Stimulated activated CD4-positive, alpha-beta T cell treated with anti-CD3 and anti-CD28 coated beads, Interleukin-2, amount 100 ng/mL, for 24 hours (primary cell): ENCODE results near the gene CCDC85C.

ENCODE experiments used
- DNase-seq, 2 donors: peaks; one replicate each; pipeline ENCODE4 v3.0.0-alpha.2; 2020

The CCDC85C gene

GRCh38 chr14:99628887-99629618 is 25.0 kb upstream of the CCDC85C start:
- DNase-seq: peak; percentile 68 to 74

DNA sequence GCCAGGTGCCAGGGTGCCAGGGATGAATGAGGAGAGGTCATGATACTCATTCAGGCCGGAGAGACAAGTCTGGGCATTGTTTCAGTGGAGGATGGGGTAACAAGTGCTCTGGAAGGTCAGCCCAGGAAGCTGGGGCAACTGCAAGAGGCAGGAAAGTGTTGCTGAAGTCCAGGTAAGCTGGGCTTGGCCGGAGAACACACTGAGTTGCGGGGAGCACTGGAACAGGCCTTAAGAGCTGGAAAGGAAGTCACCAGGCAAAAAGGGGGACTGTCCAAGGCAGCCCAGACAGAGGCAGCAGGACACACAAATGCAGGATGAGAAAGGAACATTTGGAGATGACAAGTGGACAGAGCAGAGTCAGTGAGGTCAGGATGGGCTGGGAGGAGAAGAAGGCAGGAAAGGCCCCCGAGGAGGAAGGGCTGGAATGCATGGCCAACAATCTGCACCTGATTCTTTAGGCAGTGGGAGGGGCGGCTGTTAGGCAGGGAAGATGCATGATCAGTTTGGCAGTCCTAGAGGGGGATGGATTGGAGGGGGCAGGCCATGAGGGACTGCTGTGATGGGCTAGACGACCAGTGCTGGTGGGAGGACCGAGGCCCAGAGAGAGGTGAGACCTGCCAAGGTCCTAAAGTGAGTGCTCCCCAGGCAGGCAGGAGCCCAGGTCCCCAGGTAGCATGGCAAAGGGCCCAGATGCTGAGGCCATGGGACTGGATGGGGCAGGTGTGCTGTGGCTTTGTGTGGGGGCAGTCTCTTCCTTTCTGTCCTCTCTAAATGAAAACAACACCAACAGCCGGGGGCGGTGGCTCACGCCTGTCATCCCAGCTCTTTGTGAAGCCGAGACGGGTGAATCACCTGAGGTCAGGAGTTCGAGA is 23.7 kb upstream of the CCDC85C start:
- no peak for DNase-seq

DNA sequence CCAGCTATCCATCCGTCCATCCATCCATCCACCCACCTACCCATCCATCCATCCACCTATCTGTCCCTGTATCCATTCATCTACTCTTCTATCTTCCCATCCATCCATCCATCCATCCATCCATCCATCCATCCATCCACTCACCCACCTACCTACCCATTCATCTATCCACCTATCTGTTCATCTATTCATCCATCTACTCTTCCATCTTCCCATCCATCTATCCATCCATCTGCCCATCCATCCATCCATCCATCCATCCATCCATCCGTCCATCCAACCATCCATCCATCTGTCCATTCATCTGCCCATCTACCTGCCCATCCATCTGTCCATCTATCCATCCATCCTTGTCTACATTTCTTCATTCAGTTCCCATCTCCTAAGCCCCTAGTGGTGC is 23.1 kb upstream of the CCDC85C start:
- DNase-seq: no peak

GRCh38 chr14:99626041-99626648 is 22.1 kb upstream of the CCDC85C start:
- DNase-seq: no peak

GRCh38 chr14:99625476-99625875 is 21.5 kb upstream of the CCDC85C start:
- DNase-seq: no peak

- DNase-seq: no peak
These were observed 21.0 kb upstream of the CCDC85C start for GRCh38 chr14:99624971-99625370.

GRCh38 chr14:99624024-99624423 is 20.0 kb upstream of the CCDC85C start:
- DNase-seq: no peak

DNA sequence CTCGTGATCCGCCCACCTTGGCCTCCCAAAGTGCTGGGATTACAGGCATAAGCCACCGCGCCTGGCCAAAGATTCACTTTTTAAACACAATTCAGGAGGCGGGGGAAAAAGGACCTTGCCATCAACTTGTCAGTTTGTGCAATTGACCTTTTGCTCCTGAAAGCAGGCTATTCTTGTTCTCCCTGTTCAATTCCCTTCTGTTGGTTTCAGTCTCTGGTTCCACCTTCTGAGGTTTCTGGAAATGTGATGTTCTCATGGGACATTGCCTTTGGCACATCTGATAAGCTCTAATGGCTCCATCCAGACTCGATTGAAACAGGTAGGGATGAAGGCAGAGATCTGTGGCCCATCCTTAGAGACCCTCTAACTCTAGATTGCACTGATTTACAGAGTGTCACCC is 17.9 kb upstream of the CCDC85C start:
- DNase-seq: no peak

DNA sequence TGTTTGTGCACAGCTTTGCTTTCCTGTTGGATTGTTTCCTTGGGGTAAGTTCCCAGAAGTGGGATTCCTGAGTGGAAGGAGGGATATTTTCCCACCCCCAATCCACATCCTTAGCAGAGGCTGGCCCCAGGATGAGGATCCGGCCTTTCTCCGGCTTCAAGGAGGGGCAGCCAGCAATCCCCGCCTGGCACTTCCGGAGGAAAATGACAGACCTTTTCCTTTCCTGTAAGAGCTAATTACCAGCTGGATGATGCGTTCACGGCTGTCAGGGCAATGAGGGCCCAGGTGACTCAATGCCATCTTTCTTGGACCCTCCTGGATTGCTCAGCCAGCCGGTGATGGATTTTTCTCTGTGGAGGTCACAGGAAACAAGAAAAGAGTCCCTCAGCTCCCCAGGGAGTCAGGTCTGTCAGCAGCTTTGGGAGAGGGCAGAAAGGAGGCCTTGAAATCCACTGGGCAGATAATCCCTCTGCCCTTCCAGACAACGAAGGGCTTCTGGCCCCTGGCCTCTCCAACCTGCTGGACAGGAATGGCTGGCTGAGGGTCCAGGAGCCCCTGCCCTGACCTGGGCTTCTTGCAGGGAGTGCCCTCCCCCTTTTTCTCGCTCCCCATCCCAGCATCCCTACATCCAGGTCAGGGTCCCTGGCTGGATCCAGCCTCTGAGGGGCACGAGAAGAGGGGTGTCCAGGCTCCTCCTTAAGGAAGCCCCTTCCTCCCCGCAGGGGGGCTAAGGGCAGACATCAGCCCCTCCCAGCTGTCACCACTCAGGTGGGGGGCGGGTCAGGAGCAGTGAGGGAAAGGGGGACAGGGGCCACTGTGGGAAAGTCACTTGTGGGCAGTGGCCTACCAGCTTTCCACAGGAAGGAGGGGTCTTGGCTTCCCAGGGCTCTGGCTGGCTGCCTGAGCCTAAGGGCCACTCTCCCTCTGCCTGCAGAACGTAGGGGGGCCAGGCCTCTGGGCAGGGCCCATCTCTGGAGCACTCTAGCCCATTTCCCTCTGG is 16.1 kb upstream of the CCDC85C start:
- no peak for DNase-seq

DNA sequence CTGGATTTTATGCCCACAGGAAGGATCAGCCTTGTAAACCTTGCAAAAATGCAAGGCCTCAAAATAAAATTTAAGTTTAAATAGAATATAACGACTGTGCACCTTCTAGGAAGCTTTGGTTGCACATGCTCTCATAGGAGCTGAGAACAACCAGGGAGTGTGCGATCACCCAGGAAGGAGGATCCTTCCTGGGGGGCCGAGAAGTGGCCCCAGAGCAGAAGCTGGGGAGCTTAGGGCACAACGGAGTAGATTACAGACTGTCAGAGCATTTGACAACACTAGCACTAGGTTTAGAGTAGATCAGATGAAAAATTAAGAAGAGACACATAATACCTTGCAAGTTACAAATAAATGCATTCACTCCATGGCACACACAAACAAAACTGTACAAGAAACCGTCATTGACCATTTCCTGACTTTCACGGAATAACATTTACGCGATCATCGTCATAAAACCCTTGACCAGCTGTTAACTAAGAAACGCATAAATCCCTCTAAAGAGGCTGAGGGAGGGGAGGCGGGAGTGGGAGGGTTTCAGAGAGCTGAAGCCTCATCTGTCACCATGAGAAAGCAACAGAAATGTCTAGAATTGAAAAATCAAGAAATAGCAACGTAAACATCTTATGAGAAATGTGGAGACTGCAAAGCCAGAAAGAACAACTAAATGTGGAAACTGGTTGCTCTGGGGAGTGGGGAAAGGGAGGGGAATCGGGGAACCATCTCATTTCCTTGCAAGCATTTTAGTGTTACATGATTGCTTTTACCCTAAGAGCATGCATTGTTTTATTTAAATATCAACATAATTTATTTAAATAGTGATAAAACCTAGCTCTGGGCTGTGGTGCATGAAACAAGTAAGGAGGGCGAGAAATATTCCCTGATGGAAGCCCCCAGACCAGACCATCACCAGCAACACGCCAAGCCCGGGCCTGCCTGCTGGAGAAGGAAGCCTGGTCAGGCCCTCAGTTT is 13.1 kb upstream of the CCDC85C start:
- DNase-seq: no peak

- no peak for DNase-seq
These were observed 11.6 kb upstream of the CCDC85C start for GRCh38 chr14:99615497-99616157.

DNA sequence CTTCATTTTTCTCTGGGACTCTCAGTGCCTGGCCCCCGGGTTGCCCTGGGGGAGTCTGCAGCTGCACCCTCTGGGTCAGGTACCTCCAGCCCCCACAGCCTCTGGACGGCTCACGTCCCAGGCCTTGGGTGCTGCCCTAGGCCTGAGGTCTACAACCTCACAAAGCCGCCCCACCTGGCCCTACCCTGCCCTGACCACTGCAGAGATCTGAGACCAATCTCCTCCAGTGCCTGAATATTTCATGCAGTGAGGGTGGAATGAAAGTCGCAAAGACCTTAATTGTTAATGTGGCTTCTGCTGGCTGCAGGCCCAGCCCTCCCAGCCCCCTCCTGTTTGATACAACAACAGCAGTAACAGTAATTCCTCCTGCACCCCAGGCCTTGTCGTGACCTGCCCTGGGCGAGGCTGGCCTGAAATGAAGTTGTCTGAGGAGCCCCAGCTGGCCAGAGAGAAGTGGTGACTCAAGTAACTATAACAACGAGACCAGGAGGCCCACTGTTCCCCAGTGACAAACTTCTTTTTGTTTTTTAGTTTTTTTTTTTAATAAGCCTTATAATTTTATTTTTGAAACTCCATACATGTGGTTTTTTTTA is 8.8 kb upstream of the CCDC85C start:
- DNase-seq: no peak

DNA sequence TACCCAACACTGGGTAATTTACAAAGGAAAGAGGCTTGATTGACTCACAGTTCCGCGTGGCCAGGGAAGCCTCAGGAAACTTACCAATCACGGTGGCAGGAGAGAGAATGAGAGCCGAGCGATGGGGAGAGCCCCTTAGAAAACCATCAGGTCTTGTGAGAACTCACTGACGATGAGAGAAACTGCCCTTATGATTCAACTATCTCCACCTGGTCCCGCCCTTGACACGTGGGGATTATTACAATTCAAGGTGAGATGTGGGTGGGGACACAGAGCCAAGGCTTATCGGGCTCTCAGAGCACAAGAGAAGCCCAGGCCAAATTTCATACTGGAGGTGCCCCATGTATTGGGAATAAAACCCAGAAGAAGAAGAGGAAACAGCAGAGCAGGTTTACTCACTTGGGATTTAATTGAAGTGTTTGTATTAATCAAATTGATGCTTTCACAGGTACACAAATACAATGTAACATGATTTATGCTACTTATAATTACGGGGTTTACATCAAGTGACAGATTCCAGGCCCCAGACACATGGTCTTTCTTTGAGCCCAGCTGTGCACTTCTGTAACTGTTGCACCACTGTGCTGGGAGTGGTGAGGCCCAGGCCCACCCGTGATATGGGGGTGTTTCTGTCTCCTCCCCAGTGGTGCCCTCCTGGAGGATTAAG is 8.2 kb upstream of the CCDC85C start:
- no peak for DNase-seq

- DNase-seq: no peak
These were observed 7.6 kb upstream of the CCDC85C start for GRCh38 chr14:99611646-99612045.

DNA sequence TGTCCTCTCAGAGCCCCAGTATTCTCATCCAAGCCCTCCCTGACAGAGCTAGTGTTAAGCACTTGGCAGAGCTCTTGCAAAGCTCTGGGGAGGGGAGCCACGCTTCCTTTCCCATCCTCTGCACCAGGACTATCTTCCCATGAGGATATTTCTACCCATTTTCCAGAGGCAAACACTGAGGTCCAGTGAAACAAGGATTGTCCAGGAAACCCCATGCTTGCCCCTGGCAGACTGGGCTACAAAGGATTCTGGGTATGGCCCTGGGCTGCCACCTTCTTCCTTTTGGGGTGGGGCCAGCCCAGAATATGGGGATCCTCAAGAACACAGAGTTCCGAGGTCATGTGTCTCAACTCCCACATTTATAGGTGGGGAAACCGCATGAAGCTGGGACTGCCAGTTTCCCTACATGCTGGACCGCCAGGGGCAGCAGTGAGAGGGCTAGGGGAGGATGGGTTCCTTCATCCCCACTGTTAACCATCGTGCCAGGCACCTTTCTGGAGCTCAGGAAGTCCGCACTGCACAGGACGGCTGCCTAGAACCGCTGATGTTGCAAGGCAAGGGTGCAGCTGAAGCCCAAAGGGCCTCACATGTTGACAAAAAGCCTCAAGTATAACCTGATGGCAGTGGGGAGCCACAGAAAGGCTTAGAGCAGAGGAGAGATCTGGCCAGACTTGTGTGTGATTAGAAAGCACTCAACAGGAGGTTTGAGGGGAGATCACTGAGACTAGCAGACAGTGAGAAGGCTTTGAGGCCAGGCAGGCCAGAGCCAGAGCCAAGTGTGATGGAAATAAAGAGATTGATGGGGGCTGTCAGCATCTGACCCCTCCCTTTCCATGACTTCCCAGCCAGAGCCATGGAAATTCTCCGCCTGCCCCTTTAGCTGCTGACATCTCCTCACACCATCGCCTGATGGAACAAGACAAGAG is 5.5 kb upstream of the CCDC85C start:
- peak in 1 of 2 donors; percentile 21 for DNase-seq

- no peak for DNase-seq
These were observed 4.6 kb upstream of the CCDC85C start for GRCh38 chr14:99608591-99608990.

GRCh38 chr14:99606359-99606758 is 2.4 kb upstream of the CCDC85C start:
- DNase-seq: no peak

GRCh38 chr14:99605299-99605961 is 1.4 kb upstream of the CCDC85C start:
- peak; percentile 76 to 78 for DNase-seq
